ENCODE data around the gene RYK.

DNA sequence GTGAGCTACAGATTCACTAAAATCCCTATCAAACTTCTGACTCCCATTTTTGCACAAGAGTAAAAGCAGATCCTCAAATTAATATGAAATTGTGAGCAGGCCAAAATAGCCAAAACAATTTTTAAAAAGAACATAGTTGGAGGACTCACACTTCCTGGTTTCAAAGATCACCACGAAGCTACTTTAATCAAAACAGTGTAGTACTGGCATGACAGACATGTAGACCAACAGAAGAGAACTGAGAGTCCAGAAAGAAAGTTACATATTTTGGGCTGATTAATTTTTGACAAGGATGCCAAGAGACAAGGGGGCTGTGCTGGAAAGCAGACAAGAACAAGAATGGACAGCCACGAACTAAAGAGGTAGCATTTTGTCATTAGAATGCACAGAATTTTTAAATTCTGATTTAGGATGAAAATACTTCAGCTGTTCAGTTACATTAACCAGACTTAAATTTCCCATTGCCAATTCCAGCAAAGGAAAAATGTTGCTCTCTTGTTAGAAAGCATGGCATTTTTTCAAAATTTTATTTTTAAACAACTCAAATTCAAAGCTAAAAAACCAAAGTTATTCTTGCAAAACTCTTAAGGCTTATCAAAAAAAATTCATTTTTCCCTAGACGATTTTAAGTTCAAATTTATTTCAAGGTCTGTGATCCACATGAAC lies 14.0 kb downstream of the RYK start:
- TF ChIP-seq CTCF (IDR thresholded peaks at IDR 0.05) (no peak), POLR2A (IDR thresholded peaks at IDR 0.05) (no peak)
